Left ventricle myocardium superior (tissue), 1 donor: ENCODE results near the gene DDI2. TPM values are rescaled to one million over a fixed set of nuclear protein-coding genes. Genes with fewer than 3 reads are reported as not detected.

Source experiments
- ATAC-seq: fragments of 200-7000 bp; cut with Tn5 transposase; one replicate; pipeline ENCODE4 v1.9.1; 2020; ENCODE audit warnings: mild to moderate bottlenecking, moderate library complexity
- DNase-seq: peaks from one replicate; pipeline ENCODE4 v3.0.0-alpha.2; 2020
- intact Hi-C: fragments of 100-400 bp; cut with micrococcal nuclease; formaldehyde crosslinking; loops from one replicate; pipeline ENCODE4 v1.11.0; 2022
- total RNA-seq: library from RNA; stranded (reverse); fragmentation: NEBNext Ultra II Directional; extraction: Animal tissue kit (Norgen Biotek cat#: 25700); gene quantifications from one replicate; pipeline ENCODE4 v1.2.1, GENCODE V29; 2021
- donor health status: DM: no; HTN: yes; CAD: no; lungs with severe emphysema.

DDI2 gene
- total RNA-seq, 1 donor from 2014 or later, result 21.9 TPM

- ATAC-seq, result peak; percentile 32
- intact Hi-C loops, result no loop called here
- DNase-seq, result peak; percentile 63
Observed at GRCh38 chr1:15717418-15718125, 100.3 kb downstream of the DDI2 start.

- ATAC-seq (peak; percentile 45), DNase-seq (peak; percentile 59)
- intact Hi-C loops, result no loop called here
Observed at GRCh38 chr1:15718199-15718601, 100.9 kb downstream of the DDI2 start.

Other genes starting within 250 kb of the DDI2 start
- 12.6 TPM for gene EFHD2, start 207.6 kb upstream of the DDI2 start, total RNA-seq
- not detected for gene CTRC, start 179.0 kb upstream of the DDI2 start, total RNA-seq
- not detected for gene CELA2A, start 160.7 kb upstream of the DDI2 start, total RNA-seq
- gene CELA2B, start 141.4 kb upstream of the DDI2 start, total RNA-seq, result not detected
- 14.9 TPM for gene CASP9, start 93.2 kb upstream of the DDI2 start, total RNA-seq
- gene DNAJC16, start 90.6 kb upstream of the DDI2 start, total RNA-seq, result 17.1 TPM
- not detected for gene AGMAT, start 32.4 kb upstream of the DDI2 start, total RNA-seq
- 95.2 TPM for gene PLEKHM2, start 66.9 kb downstream of the DDI2 start, total RNA-seq
- 52.8 TPM for gene SLC25A34, start 118.8 kb downstream of the DDI2 start, total RNA-seq
- not detected for gene TMEM82, start 125.0 kb downstream of the DDI2 start, total RNA-seq
- gene FBLIM1, start 141.3 kb downstream of the DDI2 start, total RNA-seq, result 100 TPM
- gene UQCRHL, start 190.2 kb downstream of the DDI2 start, total RNA-seq, result 6.0 TPM
- 20.5 TPM for gene SPEN, start 230.2 kb downstream of the DDI2 start, total RNA-seq